Measurements from ENCODE around the gene MTHFD2L.

- TF ChIP-seq, protein P1, sequence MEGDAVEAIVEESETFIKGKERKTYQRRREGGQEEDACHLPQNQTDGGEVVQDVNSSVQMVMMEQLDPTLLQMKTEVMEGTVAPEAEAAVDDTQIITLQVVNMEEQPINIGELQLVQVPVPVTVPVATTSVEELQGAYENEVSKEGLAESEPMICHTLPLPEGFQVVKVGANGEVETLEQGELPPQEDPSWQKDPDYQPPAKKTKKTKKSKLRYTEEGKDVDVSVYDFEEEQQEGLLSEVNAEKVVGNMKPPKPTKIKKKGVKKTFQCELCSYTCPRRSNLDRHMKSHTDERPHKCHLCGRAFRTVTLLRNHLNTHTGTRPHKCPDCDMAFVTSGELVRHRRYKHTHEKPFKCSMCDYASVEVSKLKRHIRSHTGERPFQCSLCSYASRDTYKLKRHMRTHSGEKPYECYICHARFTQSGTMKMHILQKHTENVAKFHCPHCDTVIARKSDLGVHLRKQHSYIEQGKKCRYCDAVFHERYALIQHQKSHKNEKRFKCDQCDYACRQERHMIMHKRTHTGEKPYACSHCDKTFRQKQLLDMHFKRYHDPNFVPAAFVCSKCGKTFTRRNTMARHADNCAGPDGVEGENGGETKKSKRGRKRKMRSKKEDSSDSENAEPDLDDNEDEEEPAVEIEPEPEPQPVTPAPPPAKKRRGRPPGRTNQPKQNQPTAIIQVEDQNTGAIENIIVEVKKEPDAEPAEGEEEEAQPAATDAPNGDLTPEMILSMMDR (conservative IDR thresholded peaks at IDR 0.05; ENCODE audit: low read depth, low read length), result no peak
- TF ChIP-seq EZH2 (IDR thresholded peaks at IDR 0.05; ENCODE audit: low read length, unreplicated experiment), result no peak
- no peak for TF ChIP-seq EZH2phosphoT487 (IDR thresholded peaks at IDR 0.05; ENCODE audit: borderline replicate concordance, low read length)
Measured at GRCh38 chr4:74252933-74253332, 95.0 kb downstream of the MTHFD2L start.

All from PC-3 (cell line).